ENCODE measurements around the gene PLLP.

PLLP gene

DNA sequence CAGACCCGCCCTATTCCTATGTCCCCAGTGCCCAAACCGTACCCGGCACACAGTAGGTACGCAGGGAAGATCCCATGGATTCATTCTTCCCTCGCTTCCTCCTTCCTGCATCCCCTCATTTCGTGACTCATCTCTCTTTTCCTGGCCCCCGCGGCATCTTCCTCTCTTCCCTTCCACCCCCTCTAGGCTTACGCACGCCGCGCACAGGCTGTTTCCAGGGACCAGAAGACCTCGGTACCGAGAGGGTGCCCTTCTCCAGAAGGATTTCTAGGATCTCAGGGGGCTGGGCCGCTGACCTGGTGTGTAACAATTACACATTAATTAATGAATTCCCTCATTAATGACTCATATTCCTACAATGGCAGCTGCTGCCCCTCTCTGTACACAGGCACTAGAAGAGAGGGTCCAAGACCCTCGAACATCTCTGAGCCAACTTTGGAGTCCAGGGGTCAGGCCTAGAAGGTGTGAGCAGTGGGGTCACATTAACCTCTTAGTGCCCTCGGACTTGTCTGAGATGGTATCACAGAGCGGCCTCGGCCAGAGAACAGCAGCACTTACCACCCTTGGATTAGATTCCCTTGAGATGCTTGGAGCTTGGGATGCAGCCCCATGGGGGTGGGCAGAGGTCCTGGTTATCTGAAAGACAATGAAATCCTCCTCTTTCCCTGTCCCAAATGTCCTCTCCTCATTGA lies 16.8 kb upstream of the PLLP start:
- TF ChIP-seq CEBPB (IDR thresholded peaks at IDR 0.05), result no peak

DNA sequence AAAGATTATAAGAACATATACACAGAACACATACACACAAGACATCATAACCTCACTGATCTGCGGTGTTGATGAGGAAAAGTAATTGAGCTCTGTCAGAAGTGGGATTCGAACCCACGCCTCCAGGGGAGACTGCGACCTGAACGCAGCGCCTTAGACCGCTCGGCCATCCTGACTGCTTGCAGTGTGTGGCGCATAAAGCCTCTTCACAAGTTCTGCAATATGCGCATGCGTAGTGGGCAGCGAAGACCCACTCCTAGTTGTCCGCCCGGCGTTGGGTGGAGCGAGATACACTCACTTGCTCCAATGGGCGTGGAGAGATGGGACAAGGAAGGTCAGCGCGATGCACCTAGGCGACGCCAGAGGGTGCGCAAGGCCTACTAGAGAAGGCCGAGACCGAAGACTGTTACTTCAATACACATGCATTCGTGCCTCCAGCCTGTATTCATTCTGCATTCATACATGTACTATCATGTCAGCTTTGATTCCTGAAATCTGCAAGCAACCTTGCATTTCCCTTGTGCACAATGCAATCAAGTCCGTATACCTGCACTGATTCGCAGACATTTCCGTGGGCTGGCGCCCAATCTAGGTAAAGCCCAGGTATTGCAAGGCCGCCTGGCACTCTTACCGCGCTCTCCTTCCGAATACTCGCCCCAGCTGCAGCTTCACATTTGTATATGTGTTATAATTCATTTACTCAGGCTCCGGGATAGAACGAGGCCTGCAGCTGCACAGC lies 16.1 kb upstream of the PLLP start:
- TF ChIP-seq EGR1 (IDR thresholded peaks at IDR 0.05), result no peak
- no peak for TF ChIP-seq FOXM1 (IDR thresholded peaks at IDR 0.05; ENCODE audit: borderline replicate concordance, low read depth)
- TF ChIP-seq NFIC (IDR thresholded peaks at IDR 0.05), result 0 out of 2 replicates have a peak, but pooled peaks have one; percentile 6
- TF ChIP-seq TEAD4 (IDR thresholded peaks at IDR 0.05), result peak; percentile 95
- TF ChIP-seq CEBPB (IDR thresholded peaks at IDR 0.05), result no peak
- no peak for TF ChIP-seq CREB1 (IDR thresholded peaks at IDR 0.05; ENCODE audit: low read depth)
- no peak for TF ChIP-seq TAF1 (IDR thresholded peaks at IDR 0.05; ENCODE audit: low read depth)
- TF ChIP-seq TCF12 (IDR thresholded peaks at IDR 0.05; ENCODE audit: low read depth), result no peak; the same call in 1 of the 2 replicates
- peak; percentile 17; the same call in 1 of the 2 replicates for TF ChIP-seq EP300 (IDR thresholded peaks at IDR 0.05; ENCODE audit: borderline replicate concordance)
- TF ChIP-seq YY1 (IDR thresholded peaks at IDR 0.05; ENCODE audit: low read depth), result peak; percentile 55
- no peak for TF ChIP-seq REST (IDR thresholded peaks at IDR 0.05; ENCODE audit: low read depth)
- TF ChIP-seq, protein P1, sequence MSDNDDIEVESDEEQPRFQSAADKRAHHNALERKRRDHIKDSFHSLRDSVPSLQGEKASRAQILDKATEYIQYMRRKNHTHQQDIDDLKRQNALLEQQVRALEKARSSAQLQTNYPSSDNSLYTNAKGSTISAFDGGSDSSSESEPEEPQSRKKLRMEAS (IDR thresholded peaks at IDR 0.05), result peak; percentile 51
- peak; percentile 100 for TF ChIP-seq RAD21 (IDR thresholded peaks at IDR 0.05; ENCODE audit: low read depth)
- TF ChIP-seq, protein P2, sequence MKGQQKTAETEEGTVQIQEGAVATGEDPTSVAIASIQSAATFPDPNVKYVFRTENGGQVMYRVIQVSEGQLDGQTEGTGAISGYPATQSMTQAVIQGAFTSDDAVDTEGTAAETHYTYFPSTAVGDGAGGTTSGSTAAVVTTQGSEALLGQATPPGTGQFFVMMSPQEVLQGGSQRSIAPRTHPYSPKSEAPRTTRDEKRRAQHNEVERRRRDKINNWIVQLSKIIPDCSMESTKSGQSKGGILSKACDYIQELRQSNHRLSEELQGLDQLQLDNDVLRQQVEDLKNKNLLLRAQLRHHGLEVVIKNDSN (IDR thresholded peaks at IDR 0.05), result no peak
- TF ChIP-seq ZBTB7A (IDR thresholded peaks at IDR 0.05; ENCODE audit: low read depth), result no peak

DNA sequence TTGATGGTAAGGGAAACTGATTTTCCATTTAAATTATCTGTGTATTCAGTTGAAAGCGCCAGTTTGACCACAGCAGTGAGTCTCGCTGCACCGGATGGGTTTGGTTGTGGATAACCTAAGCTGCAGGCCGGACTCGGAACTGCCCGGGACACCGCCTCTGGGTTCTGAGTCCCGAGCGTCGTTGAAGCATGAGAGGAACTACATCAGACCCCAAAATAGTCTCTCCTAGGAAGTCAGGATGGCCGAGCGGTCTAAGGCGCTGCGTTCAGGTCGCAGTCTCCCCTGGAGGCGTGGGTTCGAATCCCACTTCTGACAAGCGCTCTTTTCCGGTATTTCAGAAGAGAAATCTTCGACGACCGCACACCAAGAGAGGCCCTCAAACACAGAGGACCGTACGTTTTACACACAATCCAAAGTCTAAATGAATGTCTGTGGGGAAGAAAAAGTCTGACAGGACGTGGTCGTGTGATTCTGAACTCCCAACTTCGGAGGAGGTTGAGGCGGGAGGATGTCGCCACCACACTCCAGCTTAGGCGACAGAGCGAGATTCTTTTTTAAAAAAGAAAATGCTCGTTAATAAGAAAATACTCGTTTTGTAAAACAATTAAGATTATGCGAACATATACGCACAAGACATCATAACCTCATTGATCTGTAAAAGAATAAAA lies 15.4 kb upstream of the PLLP start:
- TF ChIP-seq TEAD4 (IDR thresholded peaks at IDR 0.05) (peak; percentile 84), RAD21 (IDR thresholded peaks at IDR 0.05; ENCODE audit: low read depth) (no peak; the same call in 1 of the 2 replicates), TCF12 (IDR thresholded peaks at IDR 0.05; ENCODE audit: low read depth) (peak; percentile 43; the same call in 1 of the 2 replicates), REST (IDR thresholded peaks at IDR 0.05; ENCODE audit: low read depth) (no peak)
- TF ChIP-seq, protein P2 (IDR thresholded peaks at IDR 0.05), result peak; percentile 10; the same call in 1 of the 2 replicates

- no peak for TF ChIP-seq TAF1 (IDR thresholded peaks at IDR 0.05; ENCODE audit: low read depth)
- no peak for TF ChIP-seq RAD21 (IDR thresholded peaks at IDR 0.05; ENCODE audit: low read depth)
- TF ChIP-seq CEBPB (IDR thresholded peaks at IDR 0.05), result no peak
- TF ChIP-seq EP300 (IDR thresholded peaks at IDR 0.05; ENCODE audit: borderline replicate concordance), result no peak
- TF ChIP-seq, protein P1 (IDR thresholded peaks at IDR 0.05), result no peak
- TF ChIP-seq CREB1 (IDR thresholded peaks at IDR 0.05; ENCODE audit: low read depth), result no peak
- TF ChIP-seq FOXM1 (IDR thresholded peaks at IDR 0.05; ENCODE audit: borderline replicate concordance, low read depth), result no peak
- no peak for TF ChIP-seq YY1 (IDR thresholded peaks at IDR 0.05; ENCODE audit: low read depth)
- TF ChIP-seq TEAD4 (IDR thresholded peaks at IDR 0.05), result no peak
- TF ChIP-seq REST (IDR thresholded peaks at IDR 0.05; ENCODE audit: low read depth), result no peak
- TF ChIP-seq TCF12 (IDR thresholded peaks at IDR 0.05; ENCODE audit: low read depth), result no peak
- TF ChIP-seq EGR1 (IDR thresholded peaks at IDR 0.05), result no peak
- TF ChIP-seq ZBTB7A (IDR thresholded peaks at IDR 0.05; ENCODE audit: low read depth), result no peak
- TF ChIP-seq, protein P2 (IDR thresholded peaks at IDR 0.05), result no peak
- TF ChIP-seq NFIC (IDR thresholded peaks at IDR 0.05), result no peak
These were observed 14.7 kb upstream of the PLLP start for GRCh38 chr16:57299009-57299718.

Measured in Ishikawa (cell line).